Measurements from ENCODE around the gene TSHZ3. TPM values are rescaled to one million over a fixed set of nuclear protein-coding genes. Genes with fewer than 3 reads are reported as not detected.

The TSHZ3 gene
- total RNA-seq, 2 donors from 2014 or later: 1.3 to 5.1 TPM

- Histone ChIP-seq H3K9me3 (no peaks in the 10 kb centered on the region), H3K4me1 (no peaks in the 10 kb centered on the region), H3K9ac (ENCODE audit: low read depth in 2 of 2, low read length in 2 of 2) (no peak overlapping the region), H3K36me3 (no peaks in the 10 kb centered on the region), H3K27ac (no peak overlapping the region), H3K27me3 (no peaks in the 10 kb centered on the region), H3K4me3 (no peak overlapping the region)
- TF ChIP-seq CTCF (IDR thresholded peaks at IDR 0.05): no peak
- no peak for DNase-seq
- intact Hi-C loops (cut with DNase I): no loop called here
These were observed 33.6 kb downstream of the TSHZ3 start for GRCh38 chr19:31315652-31316051.

- no peak overlapping the region for H3K4me3 ChIP-seq
- no peaks in the 10 kb centered on the region for H3K9me3 ChIP-seq
- H3K36me3 ChIP-seq: no peaks in the 10 kb centered on the region
- H3K4me1 ChIP-seq: no peaks in the 10 kb centered on the region
- H3K27ac ChIP-seq: no peak overlapping the region
- no peak for TF ChIP-seq CTCF (IDR thresholded peaks at IDR 0.05)
- H3K9ac ChIP-seq (ENCODE audit: low read depth in 2 of 2, low read length in 2 of 2): no peak overlapping the region
- H3K27me3 ChIP-seq: no peaks in the 10 kb centered on the region
- intact Hi-C loops (cut with DNase I): no loop called here
- no peak for DNase-seq
These were observed 34.2 kb downstream of the TSHZ3 start for GRCh38 chr19:31314849-31315629.

- H3K27me3 ChIP-seq: no peaks in the 10 kb centered on the region
- TF ChIP-seq CTCF (IDR thresholded peaks at IDR 0.05): no peak
- intact Hi-C loops (cut with DNase I): no loop called here
- no peak overlapping the region for H3K9ac ChIP-seq (ENCODE audit: low read depth in 2 of 2, low read length in 2 of 2)
- no peak for DNase-seq
- H3K9me3 ChIP-seq: no peaks in the 10 kb centered on the region
- no peaks in the 10 kb centered on the region for H3K36me3 ChIP-seq
- no peak overlapping the region for H3K4me3 ChIP-seq
- no peak overlapping the region for H3K27ac ChIP-seq
- no peaks in the 10 kb centered on the region for H3K4me1 ChIP-seq
These were observed 35.1 kb downstream of the TSHZ3 start for GRCh38 chr19:31314156-31314555.

GRCh38 chr19:31313291-31314030, 35.8 kb downstream of the TSHZ3 start:
- Histone ChIP-seq H3K9me3 (no peaks in the 10 kb centered on the region), H3K27me3 (no peaks in the 10 kb centered on the region), H3K36me3 (no peaks in the 10 kb centered on the region), H3K27ac (no peak overlapping the region), H3K9ac (ENCODE audit: low read depth in 2 of 2, low read length in 2 of 2) (no peak overlapping the region), H3K4me3 (no peak overlapping the region), H3K4me1 (no peaks in the 10 kb centered on the region)
- TF ChIP-seq CTCF (IDR thresholded peaks at IDR 0.05): no peak
- intact Hi-C loops (cut with DNase I): no loop called here
- no peak for DNase-seq

DNA sequence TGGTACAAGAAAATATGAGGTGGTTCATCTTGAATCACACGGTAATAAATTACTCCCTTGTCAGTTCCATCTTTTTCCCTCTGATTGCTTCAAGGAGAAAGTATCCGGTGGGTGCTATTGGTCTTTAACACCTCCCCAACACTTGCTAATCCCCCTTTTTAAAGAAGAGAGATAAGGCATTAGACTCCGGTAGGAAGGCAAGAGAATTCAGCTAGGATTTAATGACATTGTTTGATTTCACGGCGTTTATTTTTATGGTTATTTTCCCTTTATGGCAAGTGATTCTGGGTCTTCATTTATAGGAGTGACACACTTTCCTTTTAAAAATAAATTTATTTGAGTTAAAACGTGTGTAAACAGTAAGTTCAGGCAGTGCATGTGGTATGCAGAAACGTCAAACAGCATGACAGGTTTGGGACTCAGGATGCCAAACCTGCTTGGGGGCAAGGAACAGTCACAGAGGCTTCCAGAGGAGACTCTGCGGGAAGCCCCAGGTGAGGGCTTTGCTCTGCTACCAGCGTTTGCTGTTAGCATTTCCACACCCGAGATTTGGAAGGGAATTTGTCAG, 36.5 kb downstream of the TSHZ3 start:
- no peak overlapping the region for H3K27ac ChIP-seq
- intact Hi-C loops (cut with DNase I): no loop called here
- no peak overlapping the region for H3K9ac ChIP-seq (ENCODE audit: low read depth in 2 of 2, low read length in 2 of 2)
- H3K4me1 ChIP-seq: no peaks in the 10 kb centered on the region
- no peaks in the 10 kb centered on the region for H3K9me3 ChIP-seq
- no peaks in the 10 kb centered on the region for H3K27me3 ChIP-seq
- no peak for DNase-seq
- H3K4me3 ChIP-seq: no peak overlapping the region
- TF ChIP-seq CTCF (IDR thresholded peaks at IDR 0.05): no peak
- H3K36me3 ChIP-seq: no peaks in the 10 kb centered on the region
